BJ (cell line): ENCODE results near the gene C17orf50. TPM values are rescaled to one million over a fixed set of nuclear protein-coding genes. Genes with fewer than 3 reads are reported as not detected.

ENCODE experiments used
- CTCF ChIA-PET: fragments of 350-600 bp; formaldehyde crosslinking; extraction: SDS; loops from one replicate; lab custom pipeline; 2021; ENCODE audit warnings: antibody characterized with exemption, inconsistent platforms; lab: Yijun Ruan, JAX
- POLR2A ChIA-PET: fragments of 300-600 bp; sonication (Branson Sonifier 250); formaldehyde crosslinking; extraction: SDS; loops from one replicate; lab custom pipeline; 2021; ENCODE audit warnings: antibody characterized with exemption; lab: Charles Lee
- DNase-seq: peaks from one replicate; pipeline ENCODE4 v3.0.0-alpha.2; 2011; ENCODE audit warnings: low read depth
- H3K27me3 ChIP-seq: 2 replicates; pipeline ENCODE4 v1.6.0; 2011; ENCODE audit warnings: low read length; ENCODE audit not compliant: control insufficient read depth, insufficient read depth
- H3K36me3 ChIP-seq: 2 replicates; pipeline ENCODE4 v1.5.1; 2011; ENCODE audit warnings: low read length; ENCODE audit not compliant: control insufficient read depth, insufficient read depth
- H3K4me3 ChIP-seq: 2 replicates; pipeline ENCODE4 v1.5.1; 2011; ENCODE audit warnings: low read depth, mild to moderate bottlenecking, control low read depth, low read length
- polyA plus RNA-seq: library from polyadenylated mRNA; depleted of rRNA; stranded (reverse); fragments of >200 nt; gene quantifications from 2 replicates; pipeline ENCODE4 v1.2.3, GENCODE V29; 2011
- TF ChIP-seq, protein P1 (sequence below): IDR thresholded peaks from 2 replicates; pipeline ENCODE4 v1.5.1; 2011; ENCODE audit warnings: low read depth, mild to moderate bottlenecking, control low read depth, inconsistent platforms, low read length, moderate library complexity; ENCODE audit not compliant: insufficient read depth

The C17orf50 gene
- polyA plus RNA-seq, 1 experiment, result not detected

DNA sequence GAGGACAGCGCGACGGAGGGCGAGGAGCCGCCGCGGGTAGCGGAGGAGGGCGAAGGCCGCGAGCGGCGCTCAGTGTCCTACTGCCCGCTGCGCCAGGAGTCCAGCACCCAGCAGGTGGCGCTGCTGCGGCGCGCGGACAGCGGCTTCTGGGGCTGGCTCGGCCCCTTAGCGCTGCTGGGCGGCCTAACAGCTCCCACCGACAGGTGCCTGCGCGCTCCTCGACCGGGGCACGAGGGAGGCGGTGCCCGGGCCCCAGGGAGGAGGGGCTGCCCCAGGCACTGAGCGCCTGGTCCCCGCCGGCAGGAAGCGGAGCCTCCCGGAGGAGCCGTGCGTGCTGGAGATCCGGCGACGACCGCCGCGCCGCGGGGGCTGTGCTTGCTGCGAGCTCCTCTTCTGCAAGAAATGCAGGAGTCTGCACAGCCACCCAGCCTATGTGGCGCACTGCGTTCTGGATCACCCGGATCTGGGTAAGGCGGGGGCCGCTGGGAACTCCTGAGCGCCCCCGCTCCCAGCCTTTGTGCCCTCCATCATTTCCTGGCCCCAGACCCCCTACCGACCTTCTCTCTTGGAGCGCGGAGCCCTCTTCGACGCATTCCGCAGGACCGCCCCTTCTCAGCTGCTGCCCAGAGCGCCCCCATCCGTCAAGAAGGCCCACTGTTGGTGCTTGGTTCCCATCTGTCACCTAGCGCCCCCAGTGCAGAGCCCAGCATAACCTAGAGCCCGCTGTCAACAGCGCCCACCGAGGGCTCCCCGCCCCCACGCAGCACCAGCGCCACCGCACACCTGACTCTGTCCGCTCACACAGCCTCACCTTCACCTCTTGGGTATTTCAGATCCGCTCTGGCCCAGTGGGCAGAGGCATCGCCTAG, 3.7 kb downstream of the C17orf50 start:
- POLR2A ChIA-PET, result interaction anchor here (0.7 kb wide), 1 partner anchor 45 kb away, joined by 3 read pairs; the partner anchor contains the start of gene TAF15
- no peak for DNase-seq
- Histone ChIP-seq H3K4me3 (peak overlapping the region; percentile 34), H3K36me3 (no peaks in the 10 kb centered on the region), H3K27me3 (peaks cover 11% of the 10 kb centered on the region)
- TF ChIP-seq, protein P1, sequence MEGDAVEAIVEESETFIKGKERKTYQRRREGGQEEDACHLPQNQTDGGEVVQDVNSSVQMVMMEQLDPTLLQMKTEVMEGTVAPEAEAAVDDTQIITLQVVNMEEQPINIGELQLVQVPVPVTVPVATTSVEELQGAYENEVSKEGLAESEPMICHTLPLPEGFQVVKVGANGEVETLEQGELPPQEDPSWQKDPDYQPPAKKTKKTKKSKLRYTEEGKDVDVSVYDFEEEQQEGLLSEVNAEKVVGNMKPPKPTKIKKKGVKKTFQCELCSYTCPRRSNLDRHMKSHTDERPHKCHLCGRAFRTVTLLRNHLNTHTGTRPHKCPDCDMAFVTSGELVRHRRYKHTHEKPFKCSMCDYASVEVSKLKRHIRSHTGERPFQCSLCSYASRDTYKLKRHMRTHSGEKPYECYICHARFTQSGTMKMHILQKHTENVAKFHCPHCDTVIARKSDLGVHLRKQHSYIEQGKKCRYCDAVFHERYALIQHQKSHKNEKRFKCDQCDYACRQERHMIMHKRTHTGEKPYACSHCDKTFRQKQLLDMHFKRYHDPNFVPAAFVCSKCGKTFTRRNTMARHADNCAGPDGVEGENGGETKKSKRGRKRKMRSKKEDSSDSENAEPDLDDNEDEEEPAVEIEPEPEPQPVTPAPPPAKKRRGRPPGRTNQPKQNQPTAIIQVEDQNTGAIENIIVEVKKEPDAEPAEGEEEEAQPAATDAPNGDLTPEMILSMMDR, result peak; percentile 84
- CTCF ChIA-PET, result interaction anchor here (0.6 to 14.9 kb wide), 25 partner anchors 8 to 188 kb away, joined by 3 to 425 read pairs (median 8); partner anchors contain the start of genes GAS2L2, MMP28 and TAF15

DNA sequence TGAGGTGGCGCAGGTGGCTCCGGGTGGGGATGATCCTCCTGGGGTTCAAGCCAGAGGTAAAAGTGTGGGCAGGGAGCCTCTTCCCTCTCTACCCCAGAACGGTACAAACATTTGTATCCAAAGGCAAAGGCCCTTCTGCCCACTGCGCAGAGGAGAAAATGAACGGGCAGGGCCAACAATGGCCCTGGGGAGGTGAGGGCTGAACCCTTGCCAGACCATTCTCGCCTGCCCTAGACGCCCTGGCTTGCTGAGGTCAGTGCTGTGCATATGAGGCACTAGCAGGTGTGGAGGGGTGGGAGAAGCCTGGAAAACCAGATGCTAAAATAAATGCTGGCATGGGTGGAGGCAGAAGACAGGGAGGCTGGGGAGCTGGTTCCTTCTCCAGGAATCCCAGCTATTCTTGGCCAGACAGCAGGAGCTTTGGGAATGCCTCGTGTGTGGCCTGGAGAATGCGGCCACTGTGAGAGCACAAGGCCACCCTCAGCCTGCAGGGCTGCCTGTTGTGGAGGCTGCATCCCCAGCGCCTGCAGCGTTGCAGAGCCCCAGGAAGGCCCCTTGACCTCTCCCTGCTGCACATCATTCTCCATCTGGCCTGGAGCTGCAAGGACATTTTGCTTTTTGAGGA, 4.5 kb downstream of the C17orf50 start:
- CTCF ChIA-PET, result interaction anchor here (1.0 to 14.9 kb wide), 11 partner anchors 9 to 152 kb away, joined by 3 to 425 read pairs (median 26); partner anchors contain the start of genes GAS2L2, MMP28 and TAF15
- TF ChIP-seq, protein P1, result no peak
- no peak overlapping the region for H3K4me3 ChIP-seq
- peaks cover 12% of the 10 kb centered on the region for H3K27me3 ChIP-seq
- POLR2A ChIA-PET, result no interaction called here
- no peaks in the 10 kb centered on the region for H3K36me3 ChIP-seq
- no peak for DNase-seq

DNA sequence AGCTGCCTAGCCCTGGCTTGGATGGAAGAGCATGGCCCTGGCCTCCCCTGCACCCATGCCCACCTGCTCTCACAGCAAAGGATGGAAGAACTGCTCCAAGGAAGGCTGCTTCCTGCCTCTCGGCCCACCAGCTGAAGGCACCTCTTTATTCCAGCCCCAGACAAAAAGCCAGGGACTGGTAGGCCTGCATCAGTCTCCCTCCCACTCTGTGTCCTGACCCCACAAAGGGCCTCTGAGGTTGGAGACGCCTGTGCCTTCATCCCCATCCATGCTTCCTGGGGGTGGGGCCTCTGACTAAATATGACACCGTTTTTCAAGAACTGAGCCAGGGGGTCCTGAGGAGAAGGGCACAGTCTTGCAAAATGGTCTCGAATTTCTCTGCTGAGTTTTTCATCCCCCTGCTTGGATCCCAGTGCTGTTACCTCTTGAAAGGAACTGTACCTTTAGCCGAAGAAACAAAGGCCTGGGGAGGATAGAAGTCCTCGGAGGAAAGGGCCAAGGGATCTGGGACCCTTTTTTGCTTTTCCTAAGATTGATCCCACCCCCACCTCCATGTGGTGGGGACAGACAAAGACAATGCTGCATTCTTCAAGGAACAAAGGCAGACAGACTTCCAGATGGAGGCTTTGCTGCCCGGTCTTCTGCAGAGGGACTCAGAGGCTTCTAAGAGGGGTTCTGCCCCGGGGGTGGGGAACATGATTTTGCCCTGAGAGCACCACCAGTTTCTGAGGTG, 5.2 kb downstream of the C17orf50 start:
- peaks cover 12% of the 10 kb centered on the region for H3K27me3 ChIP-seq
- no peak overlapping the region for H3K4me3 ChIP-seq
- TF ChIP-seq, protein P1, result no peak
- DNase-seq, result no peak
- H3K36me3 ChIP-seq, result no peaks in the 10 kb centered on the region
- ChIA-PET POLR2A (no interaction called here), CTCF (interaction anchor here (1.0 to 14.9 kb wide), 15 partner anchors 8 to 178 kb away, joined by 3 to 425 read pairs (median 18); partner anchors contain the start of genes MMP28 and TAF15)

DNA sequence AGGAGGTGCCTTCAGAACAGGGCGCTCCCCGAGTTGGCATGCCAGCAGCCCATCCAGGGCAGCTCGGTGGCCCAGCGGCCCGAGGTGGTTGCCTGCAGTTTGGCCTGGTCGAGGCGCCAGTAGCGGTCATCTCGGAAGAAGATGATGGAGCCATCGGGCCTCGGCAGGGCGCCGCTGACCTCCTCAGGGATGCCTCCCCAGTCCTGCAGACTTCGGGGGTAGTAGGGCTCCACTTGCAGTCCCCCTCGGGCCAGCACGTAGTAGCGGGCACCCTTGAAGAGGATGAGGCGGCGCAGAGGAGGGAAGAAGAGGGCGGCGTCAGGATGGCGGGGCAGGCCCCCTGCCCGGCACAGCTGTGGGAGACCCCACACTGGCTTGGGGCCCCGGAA, 5.8 kb downstream of the C17orf50 start:
- ChIA-PET CTCF (interaction anchor here (1.0 to 14.9 kb wide), 13 partner anchors 8 to 178 kb away, joined by 3 to 425 read pairs (median 12); partner anchors contain the start of genes MMP28 and TAF15), POLR2A (no interaction called here)
- Histone ChIP-seq H3K4me3 (no peak overlapping the region), H3K27me3 (peaks cover 12% of the 10 kb centered on the region), H3K36me3 (no peaks in the 10 kb centered on the region)
- TF ChIP-seq, protein P1, result no peak
- no peak for DNase-seq
